Measurements from ENCODE around the gene ASH1L.

GRCh38 chr1:155319536-155319935 lies 243.1 kb downstream of the ASH1L start:
- TF ChIP-seq ZNF138 (CRISPR knock-in tag; conservative IDR thresholded peaks at IDR 0.05) (no peak), CTCF (IDR thresholded peaks at IDR 0.05) (no peak), ZNF232 (CRISPR knock-in tag; IDR thresholded peaks at IDR 0.05) (no peak), ZNF263 (CRISPR knock-in tag; IDR thresholded peaks at IDR 0.05; ENCODE audit: low read depth) (no peak), ATF3 (CRISPR knock-in tag; conservative IDR thresholded peaks at IDR 0.05) (no peak), TEAD4 (CRISPR knock-in tag; IDR thresholded peaks at IDR 0.05) (no peak), ESRRA (CRISPR knock-in tag; IDR thresholded peaks at IDR 0.05; ENCODE audit: borderline replicate concordance) (no peak)

All from WTC11 (cell line).